HepG2 (cell line): ENCODE data around the gene NARF. TPM values are rescaled to one million over a fixed set of nuclear protein-coding genes. Genes with fewer than 3 reads are reported as not detected.

Experiments used
- AGO2 ChIP-seq: fragments of 200-400 bp; formaldehyde crosslinking; optimal IDR thresholded peaks from 2 replicates; pipeline ENCODE3; 2017; ENCODE audit warnings: mild to moderate bottlenecking, low read depth, low read length, moderate library complexity
- ELF3 ChIP-seq: IDR thresholded peaks from 2 replicates; pipeline ENCODE4 v1.6.1; 2016; ENCODE audit warnings: missing genetic modification reagents, missing compliant biosample characterization
- FOSL1 ChIP-seq: sonication (generic); formaldehyde crosslinking; IDR thresholded peaks from 2 replicates; pipeline ENCODE4 v1.9.0; 2021; ENCODE audit warnings: missing genetic modification reagents, borderline replicate concordance
- NONO ChIP-seq, 2 experiments: fragments of 450-650 bp in 1 of 2; sonication (generic) in 1 of 2; formaldehyde crosslinking in 1 of 2; IDR thresholded peaks in 1 of 2; conservative IDR thresholded peaks in 1 of 2; 2 replicates each; pipeline versions ENCODE4 v1.6.1 to v1.8.0; 2017 to 2022; ENCODE audit warnings: mild to moderate bottlenecking in 1 of 2, missing genetic modification reagents in 1 of 2, moderate library complexity in 1 of 2
- POGZ ChIP-seq: sonication (generic); formaldehyde crosslinking; IDR thresholded peaks from 2 replicates; pipeline ENCODE4 v1.4.0; 2020; ENCODE audit warnings: mild to moderate bottlenecking, missing genetic modification reagents
- RAD51 ChIP-seq: fragments of 450-650 bp; IDR thresholded peaks from 2 replicates; pipeline ENCODE4 v1.6.1; 2016; ENCODE audit warnings: borderline replicate concordance
- TARDBP ChIP-seq: sonication (generic); formaldehyde crosslinking; IDR thresholded peaks from 2 replicates; pipeline ENCODE4 v1.8.0; 2022; ENCODE audit warnings: mild to moderate bottlenecking, missing genetic modification reagents
- TERF1 ChIP-seq: sonication (generic); formaldehyde crosslinking; IDR thresholded peaks from 2 replicates; pipeline ENCODE4 v1.8.0; 2022; ENCODE audit warnings: mild to moderate bottlenecking, missing genetic modification reagents, moderate library complexity
- ZBTB25 ChIP-seq: IDR thresholded peaks from 2 replicates; pipeline ENCODE4 v1.6.1; 2018; ENCODE audit warnings: missing genetic modification reagents
- ZGPAT ChIP-seq: IDR thresholded peaks from 2 replicates; pipeline ENCODE4 v1.6.1; 2016; ENCODE audit warnings: mild to moderate bottlenecking
- ZMAT3 ChIP-seq: sonication (generic); formaldehyde crosslinking; conservative IDR thresholded peaks from 2 replicates; pipeline ENCODE4 v1.7.0; 2021; ENCODE audit warnings: missing genetic modification reagents
- ZNF550 ChIP-seq: sonication (generic); formaldehyde crosslinking; IDR thresholded peaks from 2 replicates; pipeline ENCODE4 v1.4.0; 2020; ENCODE audit warnings: mild to moderate bottlenecking, missing genetic modification reagents, borderline replicate concordance
- ZNF576 ChIP-seq: sonication (generic); formaldehyde crosslinking; IDR thresholded peaks from 2 replicates; pipeline ENCODE4 v1.4.0; 2020; ENCODE audit warnings: mild to moderate bottlenecking, missing genetic modification reagents
- ZNF577 ChIP-seq: sonication (generic); formaldehyde crosslinking; IDR thresholded peaks from 2 replicates; pipeline ENCODE4 v1.4.0; 2020; ENCODE audit warnings: mild to moderate bottlenecking, low read depth, missing genetic modification reagents, borderline replicate concordance
- ZNF784 ChIP-seq: sonication (generic); formaldehyde crosslinking; IDR thresholded peaks from 2 replicates; pipeline ENCODE4 v1.5.1; 2020; ENCODE audit warnings: missing genetic modification reagents, mild to moderate bottlenecking, borderline replicate concordance
- polyA plus RNA-seq, 8 experiments: library from polyadenylated mRNA; depleted of rRNA in 3 of 8; stranded (reverse) in 7 of 8; unstranded in 1 of 8; fragments of >200 nt; fragmentation: Illumina TruSeq in 4 of 8; extraction: Trizol in 4 of 8; gene quantifications; 2 replicates each; pipeline versions ENCODE4 v1.2.1 to v1.2.3, GENCODE V29; 2011 to 2016; ENCODE audit warnings: low read depth in 4 of 8, missing spikeins in 1 of 8, mixed read lengths in 1 of 8; ENCODE audit not compliant: insufficient read depth in 1 of 8
- total RNA-seq, 5 experiments: library from RNA; depleted of rRNA; stranded (reverse); fragments of >200 nt; fragmentation: Illumina TruSeq; extraction: Trizol; gene quantifications; 2 replicates each; pipeline ENCODE4 v1.2.3, GENCODE V29; 2016; ENCODE audit warnings: low read depth in 1 of 5
- TF ChIP-seq, protein P1 (sequence below): sonication (generic); formaldehyde crosslinking; IDR thresholded peaks from 2 replicates; pipeline ENCODE4 v1.4.0; 2020; ENCODE audit warnings: missing genetic modification reagents
- TF ChIP-seq, protein P2 (sequence below): sonication (generic); formaldehyde crosslinking; IDR thresholded peaks from 2 replicates; pipeline ENCODE4 v1.8.0; 2022; ENCODE audit warnings: missing genetic modification reagents, mild to moderate bottlenecking, borderline replicate concordance

The NARF gene
- total and polyA plus RNA-seq, 2 of the 13 experiments (the other 11 are each of a cell fraction or from before 2014, with no cell fraction given), result 61.1 to 144 TPM

- TF ChIP-seq ZNF784 (CRISPR knock-in tag), result peak; percentile 97
- no peak for TF ChIP-seq ZNF550 (CRISPR knock-in tag)
- TF ChIP-seq ZMAT3 (CRISPR knock-in tag), result peak; percentile 85; the same call in 1 of the 2 replicates
- TF ChIP-seq TARDBP, result peak; percentile 80
- TF ChIP-seq, protein P1, sequence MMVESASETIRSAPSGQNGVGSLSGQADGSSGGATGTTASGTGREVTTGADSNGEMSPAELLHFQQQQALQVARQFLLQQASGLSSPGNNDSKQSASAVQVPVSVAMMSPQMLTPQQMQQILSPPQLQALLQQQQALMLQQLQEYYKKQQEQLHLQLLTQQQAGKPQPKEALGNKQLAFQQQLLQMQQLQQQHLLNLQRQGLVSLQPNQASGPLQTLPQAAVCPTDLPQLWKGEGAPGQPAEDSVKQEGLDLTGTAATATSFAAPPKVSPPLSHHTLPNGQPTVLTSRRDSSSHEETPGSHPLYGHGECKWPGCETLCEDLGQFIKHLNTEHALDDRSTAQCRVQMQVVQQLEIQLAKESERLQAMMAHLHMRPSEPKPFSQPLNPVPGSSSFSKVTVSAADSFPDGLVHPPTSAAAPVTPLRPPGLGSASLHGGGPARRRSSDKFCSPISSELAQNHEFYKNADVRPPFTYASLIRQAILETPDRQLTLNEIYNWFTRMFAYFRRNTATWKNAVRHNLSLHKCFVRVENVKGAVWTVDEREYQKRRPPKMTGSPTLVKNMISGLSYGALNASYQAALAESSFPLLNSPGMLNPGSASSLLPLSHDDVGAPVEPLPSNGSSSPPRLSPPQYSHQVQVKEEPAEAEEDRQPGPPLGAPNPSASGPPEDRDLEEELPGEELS (CRISPR knock-in tag), result no peak; the same call in 1 of the 2 replicates
- TF ChIP-seq POGZ (CRISPR knock-in tag), result no peak
- TF ChIP-seq NONO (IDR thresholded peaks at IDR 0.05), result no peak
- TF ChIP-seq NONO (CRISPR knock-in tag; conservative IDR thresholded peaks at IDR 0.05), result peak; percentile 89
- no peak for TF ChIP-seq TERF1 (CRISPR knock-in tag)
- no peak for TF ChIP-seq FOSL1 (CRISPR knock-in tag)
- TF ChIP-seq ZNF576 (CRISPR knock-in tag), result no peak
- peak; percentile 89 for TF ChIP-seq ZBTB25
- TF ChIP-seq ZGPAT (CRISPR knock-in tag), result peak; percentile 44
- no peak for TF ChIP-seq ZNF577 (CRISPR knock-in tag)
- TF ChIP-seq ELF3 (CRISPR knock-in tag), result peak; percentile 70
- TF ChIP-seq RAD51, result no peak
- TF ChIP-seq, protein P2, sequence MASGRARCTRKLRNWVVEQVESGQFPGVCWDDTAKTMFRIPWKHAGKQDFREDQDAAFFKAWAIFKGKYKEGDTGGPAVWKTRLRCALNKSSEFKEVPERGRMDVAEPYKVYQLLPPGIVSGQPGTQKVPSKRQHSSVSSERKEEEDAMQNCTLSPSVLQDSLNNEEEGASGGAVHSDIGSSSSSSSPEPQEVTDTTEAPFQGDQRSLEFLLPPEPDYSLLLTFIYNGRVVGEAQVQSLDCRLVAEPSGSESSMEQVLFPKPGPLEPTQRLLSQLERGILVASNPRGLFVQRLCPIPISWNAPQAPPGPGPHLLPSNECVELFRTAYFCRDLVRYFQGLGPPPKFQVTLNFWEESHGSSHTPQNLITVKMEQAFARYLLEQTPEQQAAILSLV (CRISPR knock-in tag), result peak; percentile 91; the same call in 1 of the 2 replicates
- TF ChIP-seq AGO2, result peak; percentile 88
Observed at GRCh38 chr17:82418001-82418986, 40.2 kb upstream of the NARF start, which contains the start of the genes HEXD and OGFOD3 (continued).
